PC-9 (cell line): Measurements from ENCODE around the gene EXOC4. TPM values are rescaled to one million over a fixed set of nuclear protein-coding genes. Genes with fewer than 3 reads are reported as not detected.

Experiments
- BruUV-seq: library from RNA; stranded (reverse); fragments of 400-500 nt; replicated peaks from 2 replicates; lab custom pipeline; 2021; lab: Mats Ljungman, UMichigan
- CTCF ChIA-PET: fragments of 300-600 bp; sonication (Branson Sonifier 250); formaldehyde crosslinking; loops from one replicate; lab custom pipeline; 2022; ENCODE audit warnings: antibody characterized with exemption; lab: Charles Lee
- POLR2A ChIA-PET: fragments of 300-600 bp; sonication (Branson Sonifier 250); formaldehyde crosslinking; loops from one replicate; lab custom pipeline; 2022; ENCODE audit warnings: antibody characterized with exemption; ENCODE audit not compliant: unreplicated experiment; lab: Charles Lee
- DNase-seq, 2 experiments: peaks; one replicate each; pipeline versions ENCODE4 v3.0.0 to v3.0.0-alpha.2; 2015 to 2022; ENCODE audit warnings: mixed read lengths in 1 of 2
- H2AFZ ChIP-seq: fragments of 200-600 bp; sonication (generic); 2 replicates; pipeline ENCODE4 v1.8.1; 2017; ENCODE audit warnings: antibody characterized with exemption
- H3F3A ChIP-seq: fragments of 200-600 bp; sonication (generic); 2 replicates; pipeline ENCODE4 v1.8.1; 2017; ENCODE audit warnings: antibody characterized with exemption, mild to moderate bottlenecking, low read depth; ENCODE audit not compliant: insufficient read depth
- H3K27ac ChIP-seq: fragments of 200-600 bp; sonication (generic); 2 replicates; pipeline ENCODE4 v1.6.1; 2016; ENCODE audit warnings: mixed run types
- H3K27me3 ChIP-seq: fragments of 200-600 bp; sonication (generic); 2 replicates; pipeline ENCODE4 v1.6.1; 2016; ENCODE audit warnings: low read depth, mixed run types; ENCODE audit not compliant: insufficient read depth
- H3K36me3 ChIP-seq: fragments of 200-600 bp; sonication (generic); 2 replicates; pipeline ENCODE4 v1.6.1; 2016; ENCODE audit warnings: low read depth, mixed run types
- H3K4me1 ChIP-seq: fragments of 200-600 bp; sonication (generic); replicated peaks from 2 replicates; pipeline ENCODE4 v1.6.1; 2016; ENCODE audit warnings: mixed run types; ENCODE audit not compliant: insufficient read depth
- H3K4me2 ChIP-seq: fragments of 200-600 bp; sonication (generic); 2 replicates; pipeline ENCODE4 v1.6.1; 2017; ENCODE audit warnings: mixed run types
- H3K4me3 ChIP-seq: fragments of 200-600 bp; sonication (generic); 2 replicates; pipeline ENCODE4 v1.6.1; 2016; ENCODE audit warnings: mixed run types
- H3K79me2 ChIP-seq: fragments of 200-600 bp; sonication (generic); 2 replicates; pipeline ENCODE4 v1.6.1; 2017; ENCODE audit warnings: low read depth, mixed run types
- H3K9me2 ChIP-seq: fragments of 200-600 bp; sonication (generic); 2 replicates; pipeline ENCODE4 v1.8.1; 2017; ENCODE audit warnings: mild to moderate bottlenecking; ENCODE audit not compliant: insufficient read depth
- H3K9me3 ChIP-seq: fragments of 200-600 bp; sonication (generic); 2 replicates; pipeline ENCODE4 v1.8.1; 2016; ENCODE audit warnings: low read depth; ENCODE audit not compliant: insufficient read depth
- H4K20me1 ChIP-seq: fragments of 200-600 bp; sonication (generic); 2 replicates; pipeline ENCODE4 v1.8.1; 2017; ENCODE audit not compliant: insufficient read depth
- EZH2 ChIP-seq: fragments of 200-600 bp; sonication (generic); IDR thresholded peaks from 2 replicates; pipeline ENCODE4 v1.8.0; 2017; ENCODE audit warnings: antibody characterized with exemption, low read depth
- intact Hi-C: fragments of 100-400 bp; cut with micrococcal nuclease; formaldehyde crosslinking; loops from one replicate; pipeline ENCODE4 v1.10.0; 2022; ENCODE audit not compliant: unreplicated experiment
- total RNA-seq: library from RNA; stranded (reverse); gene quantifications from 2 replicates; pipeline ENCODE4 v1.2.3, GENCODE V29; 2021
- TF ChIP-seq, protein P1 (sequence below): fragments of 200-600 bp; sonication (generic); conservative IDR thresholded peaks from 2 replicates; pipeline ENCODE4 v1.6.1; 2017; ENCODE audit warnings: mixed run types, antibody characterized with exemption, mild to moderate bottlenecking, moderate library complexity

The EXOC4 gene
- total RNA-seq, 1 experiment from 2014 or later, result 101 TPM

- Histone ChIP-seq H3K9me2 (no peaks in the 10 kb centered on the region), H3K9me3 (no peaks in the 10 kb centered on the region), H3K27me3 (no peaks in the 10 kb centered on the region), H3F3A (0 out of 2 replicates have a peak, but pooled peaks cover 3% of the 10 kb centered on the region), H2AFZ (no peak overlapping the region), H3K4me1 (no peaks in the 10 kb centered on the region), H3K36me3 (no peaks in the 10 kb centered on the region), H3K4me2 (no peak overlapping the region), H3K79me2 (no peaks in the 10 kb centered on the region), H3K4me3 (no peak overlapping the region), H4K20me1 (no peaks in the 10 kb centered on the region), H3K27ac (no peak overlapping the region)
- intact Hi-C loops, result no loop called here
- DNase-seq, result no peak
- ChIA-PET POLR2A (no interaction called here), CTCF (no interaction called here)
- TF ChIP-seq EZH2, result no peak
- TF ChIP-seq, protein P1, sequence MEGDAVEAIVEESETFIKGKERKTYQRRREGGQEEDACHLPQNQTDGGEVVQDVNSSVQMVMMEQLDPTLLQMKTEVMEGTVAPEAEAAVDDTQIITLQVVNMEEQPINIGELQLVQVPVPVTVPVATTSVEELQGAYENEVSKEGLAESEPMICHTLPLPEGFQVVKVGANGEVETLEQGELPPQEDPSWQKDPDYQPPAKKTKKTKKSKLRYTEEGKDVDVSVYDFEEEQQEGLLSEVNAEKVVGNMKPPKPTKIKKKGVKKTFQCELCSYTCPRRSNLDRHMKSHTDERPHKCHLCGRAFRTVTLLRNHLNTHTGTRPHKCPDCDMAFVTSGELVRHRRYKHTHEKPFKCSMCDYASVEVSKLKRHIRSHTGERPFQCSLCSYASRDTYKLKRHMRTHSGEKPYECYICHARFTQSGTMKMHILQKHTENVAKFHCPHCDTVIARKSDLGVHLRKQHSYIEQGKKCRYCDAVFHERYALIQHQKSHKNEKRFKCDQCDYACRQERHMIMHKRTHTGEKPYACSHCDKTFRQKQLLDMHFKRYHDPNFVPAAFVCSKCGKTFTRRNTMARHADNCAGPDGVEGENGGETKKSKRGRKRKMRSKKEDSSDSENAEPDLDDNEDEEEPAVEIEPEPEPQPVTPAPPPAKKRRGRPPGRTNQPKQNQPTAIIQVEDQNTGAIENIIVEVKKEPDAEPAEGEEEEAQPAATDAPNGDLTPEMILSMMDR, result no peak
- BruUV-seq, result no TSS peak
Observed at GRCh38 chr7:133980804-133981203, 727.9 kb downstream of the EXOC4 start.

- Histone ChIP-seq H3K9me3 (no peaks in the 10 kb centered on the region), H4K20me1 (no peaks in the 10 kb centered on the region), H3K27ac (no peak overlapping the region), H3K4me2 (no peak overlapping the region), H3K9me2 (no peaks in the 10 kb centered on the region), H2AFZ (no peak overlapping the region), H3F3A (no peaks in the 10 kb centered on the region), H3K4me1 (no peaks in the 10 kb centered on the region), H3K27me3 (no peaks in the 10 kb centered on the region), H3K4me3 (no peak overlapping the region), H3K79me2 (no peaks in the 10 kb centered on the region), H3K36me3 (no peaks in the 10 kb centered on the region)
- CTCF ChIA-PET, result no interaction called here
- intact Hi-C loops, result no loop called here
- DNase-seq, result no peak
- POLR2A ChIA-PET, result no interaction called here
- BruUV-seq, result no TSS peak
- no peak for TF ChIP-seq EZH2
- TF ChIP-seq, protein P1, result no peak
Observed at GRCh38 chr7:133983685-133984419, 731.0 kb downstream of the EXOC4 start.

DNA sequence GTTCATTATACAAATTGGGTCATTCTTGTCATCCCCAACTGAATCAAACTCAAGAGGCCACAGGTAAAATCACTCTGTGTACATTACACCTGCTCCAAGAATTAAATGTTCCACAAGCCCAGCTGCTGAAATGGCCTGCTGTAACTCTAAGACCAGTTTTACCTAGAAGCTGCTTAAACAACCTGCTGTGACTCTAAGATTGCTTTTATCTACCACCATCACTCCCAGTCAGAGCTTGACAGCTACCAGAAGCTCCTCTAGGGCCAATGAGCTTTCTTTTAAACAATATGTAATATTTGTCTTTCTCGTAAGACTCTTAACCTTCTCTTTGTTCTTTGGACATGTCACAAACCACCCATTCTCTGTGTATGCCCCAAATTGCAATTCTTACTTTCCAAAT, 732.4 kb downstream of the EXOC4 start:
- TF ChIP-seq, protein P1, result no peak
- TF ChIP-seq EZH2, result no peak
- Histone ChIP-seq H3K27me3 (no peaks in the 10 kb centered on the region), H3K79me2 (no peaks in the 10 kb centered on the region), H3F3A (no peaks in the 10 kb centered on the region), H3K4me1 (no peaks in the 10 kb centered on the region), H3K4me3 (no peak overlapping the region), H3K27ac (no peak overlapping the region), H3K4me2 (no peak overlapping the region), H3K9me3 (no peaks in the 10 kb centered on the region), H4K20me1 (no peaks in the 10 kb centered on the region), H3K36me3 (no peaks in the 10 kb centered on the region), H2AFZ (no peak overlapping the region), H3K9me2 (no peaks in the 10 kb centered on the region)
- POLR2A ChIA-PET, result interaction anchor here (0.5 kb wide), 1 partner anchor 11 kb away, joined by 6 read pairs; no protein-coding TSS in a partner anchor
- BruUV-seq, result no TSS peak
- DNase-seq, result no peak
- intact Hi-C loops, result no loop called here
- CTCF ChIA-PET, result no interaction called here
